Measurements from ENCODE around the gene OR8H2.
"Not testable (repeated sequence)": the region's sequence is repeated elsewhere in the genome, so short reads cannot be mapped to it uniquely, and the experiment has no call there.

The OR8H2 gene, protein sequence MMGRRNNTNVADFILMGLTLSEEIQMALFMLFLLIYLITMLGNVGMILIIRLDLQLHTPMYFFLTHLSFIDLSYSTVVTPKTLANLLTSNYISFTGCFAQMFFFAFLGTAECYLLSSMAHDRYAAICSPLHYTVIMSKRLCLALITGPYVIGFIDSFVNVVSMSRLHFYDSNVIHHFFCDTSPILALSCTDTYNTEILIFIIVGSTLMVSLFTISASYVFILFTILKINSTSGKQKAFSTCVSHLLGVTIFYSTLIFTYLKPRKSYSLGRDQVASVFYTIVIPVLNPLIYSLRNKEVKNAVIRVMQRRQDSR

DNA sequence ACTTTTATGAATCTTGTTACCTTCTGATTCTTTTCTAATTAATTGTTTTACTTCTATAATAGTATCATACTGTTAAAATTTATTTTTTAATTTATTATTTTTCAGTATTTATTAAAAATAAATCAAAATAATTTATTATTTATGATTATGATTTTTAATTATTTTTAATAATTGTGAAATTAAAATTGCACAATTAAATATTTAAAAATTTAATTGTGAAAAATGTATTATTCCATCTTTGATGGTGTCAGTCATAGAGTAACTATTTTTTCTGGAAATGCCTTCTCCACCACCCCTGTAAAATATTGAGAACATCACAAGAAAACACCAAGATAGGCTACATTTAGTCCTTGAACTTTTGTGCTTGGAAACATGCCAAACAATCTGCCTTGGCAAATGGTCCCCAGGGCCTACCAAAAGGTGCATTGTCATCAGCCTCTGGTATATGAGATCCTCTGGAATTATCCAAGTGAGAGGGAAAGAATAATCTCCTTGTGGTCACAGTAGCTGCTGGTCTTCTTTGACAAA, at the start of gene OR8H2:
Gene OR8H2, plus strand, starts transcription at position 478 of the 528 bp plus-strand sequence. CDS start 1,356 bp downstream, outside the sequence.
- no peak for DNase-seq (ENCODE audit: low read depth)

- DNase-seq (ENCODE audit: low read depth), result not testable (repeated sequence)
Measured at GRCh38 chr11:56056366-56056765, 47.1 kb upstream of the OR8H2 start.

DNA sequence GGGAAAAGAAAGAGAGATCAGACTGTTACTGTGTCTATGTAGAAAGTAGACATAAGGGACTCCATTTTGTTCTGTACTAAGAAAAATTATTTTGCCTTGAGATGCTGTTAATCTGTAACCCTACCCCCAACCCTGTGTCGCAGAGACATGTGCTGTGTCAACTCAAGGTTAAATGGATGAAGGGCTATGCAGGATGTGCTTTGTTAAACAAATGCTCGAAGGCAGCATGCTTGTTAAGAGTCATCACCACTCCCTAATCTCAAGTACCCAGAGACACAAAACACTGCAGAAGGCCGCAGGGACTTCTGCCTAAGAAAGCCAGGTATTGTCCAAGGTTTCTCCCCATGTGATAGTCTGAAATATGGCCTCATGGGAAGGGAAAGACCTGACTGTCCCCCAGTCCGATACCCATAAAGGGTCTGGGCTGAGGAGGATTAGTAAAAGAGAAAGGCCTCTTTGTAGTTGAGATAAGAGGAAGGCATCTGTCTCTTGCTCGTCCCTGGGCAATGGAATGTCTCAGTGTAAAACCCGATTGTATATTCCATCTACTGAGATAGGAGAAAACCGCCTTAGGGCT, 45.7 kb upstream of the OR8H2 start:
- not testable (repeated sequence) for DNase-seq (ENCODE audit: low read depth)

- DNase-seq (ENCODE audit: low read depth), result not testable (repeated sequence)
Measured at GRCh38 chr11:56058260-56058780, 45.2 kb upstream of the OR8H2 start.

DNA sequence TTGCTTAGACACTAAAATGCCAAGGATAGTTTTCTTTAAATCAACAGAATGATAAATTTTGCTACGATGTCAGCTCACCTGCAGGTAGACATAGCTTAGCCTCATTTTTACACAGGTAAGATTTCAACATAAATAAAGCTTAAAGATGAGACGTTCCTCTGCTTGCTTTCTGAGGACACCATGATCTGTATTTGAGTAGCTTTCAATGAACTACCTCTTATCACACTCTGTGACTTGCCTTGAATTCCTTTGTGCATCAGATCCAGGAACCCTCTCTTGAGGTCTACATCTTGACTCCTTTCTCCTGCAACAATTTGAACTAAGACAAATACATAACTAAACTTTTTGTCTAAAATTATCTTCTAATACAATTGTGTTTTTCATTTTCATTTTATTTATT, 36.5 kb upstream of the OR8H2 start:
- no peak for DNase-seq (ENCODE audit: low read depth)

DNA sequence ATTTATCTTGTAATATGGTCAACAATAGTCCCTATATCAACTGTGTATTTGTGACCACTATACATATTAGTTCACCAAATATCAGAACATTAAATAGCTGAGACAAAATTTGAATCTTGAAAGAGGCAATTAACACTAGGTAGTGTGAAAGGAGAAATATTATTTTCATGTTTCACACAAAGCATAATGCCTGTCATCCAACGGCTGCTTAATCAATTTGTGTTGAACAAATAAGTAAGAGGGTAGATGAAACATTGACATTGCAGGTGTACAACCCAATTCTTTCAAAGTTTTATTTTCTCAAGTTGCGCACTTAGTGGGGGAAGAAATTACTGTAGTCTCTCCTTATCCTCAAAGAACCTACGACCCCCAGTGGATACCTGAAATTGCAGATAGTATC, 13.8 kb upstream of the OR8H2 start:
- no peak for DNase-seq (ENCODE audit: low read depth)

DNA sequence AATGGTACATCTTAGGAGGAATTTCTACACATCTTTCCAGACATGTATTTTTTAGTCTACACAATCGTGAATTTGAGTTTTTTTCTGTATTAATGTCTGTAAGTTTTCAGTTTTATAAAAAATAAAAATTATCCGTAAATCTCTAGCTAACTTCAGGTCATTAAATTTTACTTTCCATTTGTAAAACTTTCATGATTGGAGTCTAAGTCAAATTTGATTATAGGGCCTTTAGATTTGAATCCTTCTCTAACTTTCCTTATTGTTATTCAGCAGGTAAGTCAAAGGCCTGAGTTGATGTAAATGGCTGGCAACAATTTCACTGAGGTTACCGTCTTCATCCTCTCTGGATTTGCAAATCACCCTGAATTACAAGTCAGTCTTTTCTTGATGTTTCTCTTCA, 10.5 kb upstream of the OR8H2 start, which contains the start of gene OR8I2:
Gene OR8I2, plus strand, starts transcription at position 301 of the 400 bp plus-strand sequence. Its CDS starts 0 bp downstream, at position 301.
- DNase-seq (ENCODE audit: low read depth), result no peak

DNA sequence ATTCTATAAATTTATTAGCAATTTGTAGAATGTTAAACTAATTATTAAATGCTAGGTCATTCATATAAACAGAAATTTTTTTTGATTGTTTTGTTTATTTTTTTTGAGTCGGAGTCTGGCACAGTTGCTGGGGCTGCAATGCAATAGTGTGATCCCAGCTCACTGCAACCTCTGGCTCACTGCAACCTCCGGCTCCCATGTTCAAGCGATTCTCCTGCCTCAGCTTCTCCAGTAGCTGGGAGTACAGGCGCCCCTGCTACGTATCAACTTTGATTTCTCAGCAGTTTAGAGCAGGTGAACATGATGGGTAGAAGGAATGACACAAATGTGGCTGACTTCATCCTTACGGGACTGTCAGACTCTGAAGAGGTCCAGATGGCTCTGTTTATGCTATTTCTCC, 18.6 kb downstream of the OR8H2 start, which contains the start of gene OR8H3:
Gene OR8H3, plus strand, starts transcription at position 301 of the 400 bp plus-strand sequence. Its CDS starts 0 bp downstream, at position 301.
- no peak for DNase-seq (ENCODE audit: low read depth)

DNA sequence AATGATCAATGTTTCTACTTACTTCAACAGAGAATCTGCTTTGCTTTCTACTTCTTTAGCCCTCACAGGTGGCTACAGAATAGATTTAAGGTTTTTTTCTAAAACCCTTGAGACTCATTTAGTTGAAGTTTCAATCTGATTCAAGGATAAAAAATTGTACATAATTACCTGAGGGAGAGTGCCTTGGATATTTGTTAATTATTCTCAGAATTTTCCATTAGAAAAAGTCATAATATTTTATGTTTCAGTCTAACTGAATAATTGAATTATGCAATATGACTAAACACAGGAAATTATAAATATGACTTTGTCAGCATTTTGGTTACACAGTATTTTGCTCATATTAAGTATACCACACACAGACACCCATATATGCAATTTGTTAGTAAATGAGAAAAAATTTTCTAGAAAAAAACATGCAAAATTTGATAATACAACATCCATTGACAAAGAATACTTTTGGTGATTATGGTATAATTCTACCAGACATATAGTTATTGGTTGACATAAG, 36.7 kb downstream of the OR8H2 start, which contains the start of gene OR8J3:
Gene OR8J3, minus strand, starts transcription at position 51 of the 511 bp plus-strand sequence. CDS start 2,483 bp downstream, outside the sequence.
- no peak for DNase-seq (ENCODE audit: low read depth)

DNA sequence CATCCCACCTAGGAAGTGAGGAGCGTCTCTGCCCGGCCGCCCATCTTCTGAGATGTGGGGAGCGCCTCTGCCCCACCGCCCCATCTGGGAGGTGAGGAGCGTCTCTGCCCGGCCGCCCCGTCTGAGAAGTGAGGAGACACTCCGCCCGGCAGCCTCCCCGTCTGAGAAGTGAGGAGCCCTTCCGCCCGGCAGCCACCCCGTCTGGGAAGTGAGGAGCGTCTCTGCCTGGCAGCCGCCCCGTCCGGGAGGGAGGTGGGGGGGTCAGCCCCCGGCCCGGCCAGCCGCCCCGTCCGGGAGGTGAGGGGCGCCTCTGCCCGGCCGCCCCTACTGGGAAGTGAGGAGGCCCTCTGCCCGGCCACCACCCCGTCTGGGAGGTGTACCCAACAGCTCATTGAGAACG, 40.2 kb downstream of the OR8H2 start:
- DNase-seq (ENCODE audit: low read depth), result not testable (repeated sequence)

- no peak for DNase-seq (ENCODE audit: low read depth)
Measured at GRCh38 chr11:56151376-56151775, 47.9 kb downstream of the OR8H2 start.

DNA sequence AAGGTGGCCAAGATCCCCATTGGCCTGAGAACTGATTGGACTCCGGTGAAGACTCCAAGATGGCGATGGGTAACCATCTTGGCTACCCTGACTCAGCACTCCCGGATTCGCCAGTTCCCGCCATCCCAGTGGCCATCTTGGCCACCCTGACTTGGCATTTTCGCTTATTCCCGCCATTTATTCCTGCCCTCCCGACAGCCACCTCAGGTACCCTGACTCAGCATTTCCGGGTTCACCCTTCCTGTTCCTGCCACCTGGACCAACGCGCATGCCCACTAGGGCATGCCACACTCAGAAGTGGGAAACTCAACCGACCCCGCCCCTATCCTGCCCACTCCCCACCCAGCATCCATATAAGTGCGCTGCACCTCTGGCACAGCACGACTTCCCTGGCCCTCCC, 48.8 kb downstream of the OR8H2 start:
- DNase-seq (ENCODE audit: low read depth), result no peak

All from HS-5 (cell line).